ENCODE data around the gene FADS2. TPM values are rescaled to one million over a fixed set of nuclear protein-coding genes. Genes with fewer than 3 reads are reported as not detected.

The FADS2 gene
- total RNA-seq, 8 experiments from 2014 or later, result 80.3 to 358 (median 141) TPM

- in situ Hi-C loops (cut with MboI; ENCODE audit: low pct_unique_long_range_greater_than_20kb in 2 of 9, low sequenced_read_pairs in 9 of 9, unreplicated experiment in 9 of 9), result no loop called here
- Histone ChIP-seq H3K27ac (no peak overlapping the region), H3K4me1 (replicated peaks in 1 of 2) (peaks cover 21 to 22% of the 10 kb centered on the region in 2 donors), H3K4me3 (no peak overlapping the region)
- no peak for ATAC-seq (replicated peaks in 6 of 8)
- WGBS, 10 experiments, result 82 to 100% (median 93%) methylated on average over 1 to 8 of the region's 13 CpGs; no CpG with 5 or more reads in 5 of the 10 experiments
These were observed 77.1 kb downstream of the FADS2 start for GRCh38 chr11:61905067-61905696.

GRCh38 chr11:61905801-61906521 lies 77.9 kb downstream of the FADS2 start:
- no peak overlapping the region for H3K27ac ChIP-seq
- 71 to 84% (median 80%) methylated on average over 1 to 5 of the region's 14 CpGs; no CpG with 5 or more reads in 7 of the 10 experiments for WGBS, 10 experiments
- peaks cover 19% of the 10 kb centered on the region in 2 donors for H3K4me1 ChIP-seq (replicated peaks in 1 of 2)
- ATAC-seq (replicated peaks in 6 of 8), result no peak
- no peak overlapping the region for H3K4me3 ChIP-seq
- in situ Hi-C loops (cut with MboI; ENCODE audit: low pct_unique_long_range_greater_than_20kb in 2 of 9, low sequenced_read_pairs in 9 of 9, unreplicated experiment in 9 of 9), result no loop called here

GRCh38 chr11:61906522-61906909 lies 78.4 kb downstream of the FADS2 start:
- in situ Hi-C loops (cut with MboI; ENCODE audit: low pct_unique_long_range_greater_than_20kb in 2 of 9, low sequenced_read_pairs in 9 of 9, unreplicated experiment in 9 of 9), result no loop called here
- ATAC-seq (replicated peaks in 6 of 8), result no peak
- WGBS, 10 experiments, result 80 to 100% (median 96%) methylated on average over 2 to 4 of the region's 14 CpGs; no CpG with 5 or more reads in 5 of the 10 experiments

GRCh38 chr11:61907282-61907681 lies 79.2 kb downstream of the FADS2 start:
- Histone ChIP-seq H3K4me3 (no peak overlapping the region), H3K4me1 (replicated peaks in 1 of 2) (peaks cover 19% of the 10 kb centered on the region in 2 donors), H3K27ac (no peak overlapping the region)
- WGBS, 10 experiments, result 80 to 100% (median 94%) methylated on average over 1 to 7 of the region's 19 CpGs; no CpG with 5 or more reads in 7 of the 10 experiments
- no peak for ATAC-seq (replicated peaks in 6 of 8)
- in situ Hi-C loops (cut with MboI; ENCODE audit: low pct_unique_long_range_greater_than_20kb in 2 of 9, low sequenced_read_pairs in 9 of 9, unreplicated experiment in 9 of 9), result no loop called here

More at GRCh38 chr11:61906522-61906909, 78.4 kb downstream of the FADS2 start:
- no peak overlapping the region for H3K27ac ChIP-seq
- peaks cover 19% of the 10 kb centered on the region in 2 donors for H3K4me1 ChIP-seq (replicated peaks in 1 of 2)
- no peak overlapping the region for H3K4me3 ChIP-seq

GRCh38 chr11:61907871-61908729 lies 80.0 kb downstream of the FADS2 start:
- H3K4me3 ChIP-seq, result no peak overlapping the region
- in situ Hi-C loops (cut with MboI; ENCODE audit: low pct_unique_long_range_greater_than_20kb in 2 of 9, low sequenced_read_pairs in 9 of 9, unreplicated experiment in 9 of 9), result no loop called here
- H3K4me1 ChIP-seq (replicated peaks in 1 of 2), result peaks cover 19% of the 10 kb centered on the region in 2 donors
- no peak for ATAC-seq (replicated peaks in 6 of 8)
- 60 to 100% (median 98%) methylated on average over 1 to 11 of the region's 21 CpGs; no CpG with 5 or more reads in 7 of the 10 experiments for WGBS, 10 experiments
- no peak overlapping the region for H3K27ac ChIP-seq

- 20 to 80% (median 46%) methylated on average over 1 to 5 of the region's 10 CpGs; no CpG with 5 or more reads in 7 of the 10 experiments for WGBS, 10 experiments
- Histone ChIP-seq H3K4me3 (no peak overlapping the region), H3K27ac (peak overlapping the region in 1 of 2 donors; percentile 52), H3K4me1 (replicated peaks in 1 of 2) (peaks cover 19% of the 10 kb centered on the region in 2 donors)
- in situ Hi-C loops (cut with MboI; ENCODE audit: low pct_unique_long_range_greater_than_20kb in 2 of 9, low sequenced_read_pairs in 9 of 9, unreplicated experiment in 9 of 9), result no loop called here
- ATAC-seq (replicated peaks in 6 of 8), result peak in 5 of 8 experiments; percentile 15 to 38 (median 32)
These were observed 80.7 kb downstream of the FADS2 start for GRCh38 chr11:61908730-61909316.

GRCh38 chr11:61910187-61911127 lies 82.4 kb downstream of the FADS2 start:
- no peak overlapping the region for H3K27ac ChIP-seq
- H3K4me3 ChIP-seq, result no peak overlapping the region
- in situ Hi-C loops (cut with MboI; ENCODE audit: low pct_unique_long_range_greater_than_20kb in 2 of 9, low sequenced_read_pairs in 9 of 9, unreplicated experiment in 9 of 9), result no loop called here
- H3K4me1 ChIP-seq (replicated peaks in 1 of 2), result peaks cover 11 to 12% of the 10 kb centered on the region in 2 donors
- ATAC-seq (replicated peaks in 6 of 8), result no peak
- WGBS, 10 experiments, result 93% methylated on average over 7 of the region's 13 CpGs; no CpG with 5 or more reads in 9 of the 10 experiments

GRCh38 chr11:61911128-61911700 lies 83.1 kb downstream of the FADS2 start:
- no peak for ATAC-seq (replicated peaks in 6 of 8)
- 33 to 93% (median 70%) methylated on average over 1 to 3 of the region's 7 CpGs; no CpG with 5 or more reads in 5 of the 10 experiments for WGBS, 10 experiments
- Histone ChIP-seq H3K4me1 (replicated peaks in 1 of 2) (peaks cover 12 to 13% of the 10 kb centered on the region in 2 donors), H3K4me3 (no peak overlapping the region), H3K27ac (no peak overlapping the region)
- in situ Hi-C loops (cut with MboI; ENCODE audit: low pct_unique_long_range_greater_than_20kb in 2 of 9, low sequenced_read_pairs in 9 of 9, unreplicated experiment in 9 of 9), result no loop called here

- in situ Hi-C loops (cut with MboI; ENCODE audit: low pct_unique_long_range_greater_than_20kb in 2 of 9, low sequenced_read_pairs in 9 of 9, unreplicated experiment in 9 of 9), result no loop called here
- Histone ChIP-seq H3K4me1 (replicated peaks in 1 of 2) (peaks cover 12 to 18% of the 10 kb centered on the region in 2 donors), H3K4me3 (no peak overlapping the region), H3K27ac (no peak overlapping the region)
- WGBS, 10 experiments, result 20 to 100% (median 80%) methylated on average over 2 to 5 of the region's 17 CpGs; no CpG with 5 or more reads in 3 of the 10 experiments
- no peak for ATAC-seq (replicated peaks in 6 of 8)
These were observed 83.8 kb downstream of the FADS2 start for GRCh38 chr11:61911701-61912529.

GRCh38 chr11:61912530-61912898 lies 84.4 kb downstream of the FADS2 start:
- Histone ChIP-seq H3K4me1 (replicated peaks in 1 of 2) (peaks cover 12 to 18% of the 10 kb centered on the region in 2 donors), H3K27ac (no peak overlapping the region), H3K4me3 (no peak overlapping the region)
- in situ Hi-C loops (cut with MboI; ENCODE audit: low pct_unique_long_range_greater_than_20kb in 2 of 9, low sequenced_read_pairs in 9 of 9, unreplicated experiment in 9 of 9), result no loop called here
- no peak for ATAC-seq (replicated peaks in 6 of 8)
- WGBS, 10 experiments, result 81 to 100% (median 90%) methylated on average over 1 to 4 of the region's 6 CpGs; no CpG with 5 or more reads in 4 of the 10 experiments

Measured in motor neuron (in vitro differentiated cells).